ENCODE results near the gene CAMK1. TPM values are rescaled to one million over a fixed set of nuclear protein-coding genes. Genes with fewer than 3 reads are reported as not detected.

Gene CAMK1
- total and polyA plus RNA-seq, 9 of the 15 experiments (the other 6 are each of a cell fraction or from before 2014, with no cell fraction given): 0.23 to 10.7 (median 6.0) TPM

DNA sequence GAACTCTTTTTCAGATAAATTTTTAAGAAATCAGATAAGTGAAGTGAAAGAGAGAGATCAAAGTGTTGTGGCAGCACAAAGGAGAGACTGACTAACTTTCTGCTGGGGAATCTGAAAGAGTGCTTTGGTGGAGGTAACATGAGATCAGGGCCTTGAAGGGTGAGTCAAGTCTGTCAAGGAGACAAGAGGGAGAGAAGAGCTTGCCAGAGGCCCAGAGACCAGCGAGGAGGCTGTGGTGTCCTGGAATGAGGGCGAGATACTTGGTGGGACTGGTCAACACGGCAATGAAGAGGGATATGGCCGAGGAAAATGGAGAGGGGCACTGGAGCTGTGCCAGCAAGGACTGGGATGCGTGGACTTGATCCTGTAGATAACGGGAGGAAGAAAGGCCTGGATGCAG is 18.0 kb upstream of the CAMK1 start:
- ATAC-seq: no peak
- in situ Hi-C loops (cut with MboI) (no loop called here), intact Hi-C loops (cut with micrococcal nuclease) (no loop called here)
- no peak overlapping the region for H3K4me2 ChIP-seq (ENCODE audit: insufficient read depth, low read length)
- no peak overlapping the region for H3K4me3 ChIP-seq
- BruUV-seq (replicated peaks): no TSS peak
- TF ChIP-seq POLR2G (IDR thresholded peaks at IDR 0.05; ENCODE audit: low read depth, low read length) (0 out of 2 replicates have a peak, but pooled peaks have one; percentile 12), LEF1 (IDR thresholded peaks at IDR 0.05) (peak; percentile 44; the same call in 1 of the 2 replicates), NFIC (IDR thresholded peaks at IDR 0.05) (peak; percentile 77), ZNF384 (IDR thresholded peaks at IDR 0.05; ENCODE audit: low read depth, low read length) (no peak), ELF4 (CRISPR knock-in tag; IDR thresholded peaks at IDR 0.05) (0 out of 2 replicates have a peak, but pooled peaks have one; percentile 47), ZNF57 (CRISPR knock-in tag; IDR thresholded peaks at IDR 0.05) (no peak), DPF2 (IDR thresholded peaks at IDR 0.05) (0 out of 2 replicates have a peak, but pooled peaks have one; percentile 36)
- CTCF ChIA-PET (ENCODE audit: low intra/inter-chr PET ratio): no interaction called here
- peak overlapping the region; percentile 21; the same call in 2 of the 3 replicates for H3K27ac ChIP-seq (ENCODE audit: extremely low read depth, low read depth, low read length)
- no peaks in the 10 kb centered on the region for H3K9me3 ChIP-seq (replicated peaks; ENCODE audit: control insufficient read depth, insufficient read depth, low read depth, low read length)
- H3K9ac ChIP-seq (ENCODE audit: insufficient read depth in 1 of 2, low read depth in 2 of 2, low read length in 2 of 2): peak overlapping the region in 1 of 2 experiments; percentile 59; a peak in 1 of 4 replicates
- no peaks in the 10 kb centered on the region for H4K20me1 ChIP-seq (replicated peaks; ENCODE audit: control insufficient read depth, insufficient read depth, low read length)
- POLR2A ChIA-PET: no interaction called here
- H2AFZ ChIP-seq (ENCODE audit: low read depth, low read length): no peak overlapping the region
- WGBS (ENCODE audit: insufficient coverage, low coverage, missing lambda C conversion rate): 62% methylated on average over 6 of the region's 6 CpGs
- FAIRE-seq: no peak
- peak in 1 of 4 experiments; percentile 50 for DNase-seq (ENCODE audit: extremely low read depth in 1 of 4, low spot score in 3 of 4)
- no peaks in the 10 kb centered on the region for H3K9me1 ChIP-seq (ENCODE audit: control insufficient read depth, insufficient read depth, low read length)
- peaks cover 41 to 42% of the 10 kb centered on the region in 2 experiments for H3K4me1 ChIP-seq (replicated peaks in 1 of 2; ENCODE audit: control insufficient read depth in 2 of 2, insufficient read depth in 2 of 2, low read length in 2 of 2)
- H3K36me3 ChIP-seq (ENCODE audit: control insufficient read depth, insufficient read depth, low read length): peaks cover 64% of the 10 kb centered on the region
- peaks cover 22% of the 10 kb centered on the region for H3K79me2 ChIP-seq (ENCODE audit: control insufficient read depth, insufficient read depth, low read length)
- H3K27me3 ChIP-seq (ENCODE audit: control insufficient read depth in 2 of 2, insufficient read depth in 2 of 2, low read length in 2 of 2): no peaks in the 10 kb centered on the region
